ENCODE data around the gene TEX55.

DNA sequence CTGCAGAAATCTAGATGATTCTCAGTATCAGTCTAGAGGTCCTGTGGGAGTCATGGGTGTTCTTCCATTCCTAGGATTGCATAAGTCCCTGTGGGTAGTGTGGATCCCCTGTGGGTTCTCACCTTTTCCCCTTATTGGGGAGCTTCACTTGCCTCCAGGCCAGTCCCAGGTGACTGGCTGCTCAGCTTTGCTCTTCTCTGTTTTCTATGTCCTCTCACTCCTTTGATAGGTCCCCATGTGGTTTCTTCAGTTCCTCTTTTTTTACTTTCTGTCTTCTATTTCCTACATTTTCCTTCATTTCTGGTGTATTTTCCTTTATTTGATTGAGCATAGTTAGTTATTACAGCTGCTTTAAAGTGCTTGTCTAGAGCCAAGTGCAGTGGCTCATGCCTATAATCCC lies 10.9 kb downstream of the TEX55 start:
- no peak for TF ChIP-seq POLR2A (IDR thresholded peaks at IDR 0.05)
- TF ChIP-seq, protein P1, sequence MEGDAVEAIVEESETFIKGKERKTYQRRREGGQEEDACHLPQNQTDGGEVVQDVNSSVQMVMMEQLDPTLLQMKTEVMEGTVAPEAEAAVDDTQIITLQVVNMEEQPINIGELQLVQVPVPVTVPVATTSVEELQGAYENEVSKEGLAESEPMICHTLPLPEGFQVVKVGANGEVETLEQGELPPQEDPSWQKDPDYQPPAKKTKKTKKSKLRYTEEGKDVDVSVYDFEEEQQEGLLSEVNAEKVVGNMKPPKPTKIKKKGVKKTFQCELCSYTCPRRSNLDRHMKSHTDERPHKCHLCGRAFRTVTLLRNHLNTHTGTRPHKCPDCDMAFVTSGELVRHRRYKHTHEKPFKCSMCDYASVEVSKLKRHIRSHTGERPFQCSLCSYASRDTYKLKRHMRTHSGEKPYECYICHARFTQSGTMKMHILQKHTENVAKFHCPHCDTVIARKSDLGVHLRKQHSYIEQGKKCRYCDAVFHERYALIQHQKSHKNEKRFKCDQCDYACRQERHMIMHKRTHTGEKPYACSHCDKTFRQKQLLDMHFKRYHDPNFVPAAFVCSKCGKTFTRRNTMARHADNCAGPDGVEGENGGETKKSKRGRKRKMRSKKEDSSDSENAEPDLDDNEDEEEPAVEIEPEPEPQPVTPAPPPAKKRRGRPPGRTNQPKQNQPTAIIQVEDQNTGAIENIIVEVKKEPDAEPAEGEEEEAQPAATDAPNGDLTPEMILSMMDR (IDR thresholded peaks at IDR 0.05) = no peak
